Stimulated activated CD4-positive, alpha-beta T cell treated with anti-CD3 and anti-CD28 coated beads, Interleukin-12 subunit alpha, Interleukin-12 subunit beta, amount 100 ng/mL, for 4 hours (primary cell): Measurements from ENCODE around the gene DAB2IP.

ENCODE experiments used
- DNase-seq: peaks from one replicate; pipeline ENCODE4 v3.0.0-alpha.2; 2020

Gene DAB2IP

GRCh38 chr9:121667214-121667613 lies 15.8 kb downstream of the DAB2IP start:
- DNase-seq: no peak

DNA sequence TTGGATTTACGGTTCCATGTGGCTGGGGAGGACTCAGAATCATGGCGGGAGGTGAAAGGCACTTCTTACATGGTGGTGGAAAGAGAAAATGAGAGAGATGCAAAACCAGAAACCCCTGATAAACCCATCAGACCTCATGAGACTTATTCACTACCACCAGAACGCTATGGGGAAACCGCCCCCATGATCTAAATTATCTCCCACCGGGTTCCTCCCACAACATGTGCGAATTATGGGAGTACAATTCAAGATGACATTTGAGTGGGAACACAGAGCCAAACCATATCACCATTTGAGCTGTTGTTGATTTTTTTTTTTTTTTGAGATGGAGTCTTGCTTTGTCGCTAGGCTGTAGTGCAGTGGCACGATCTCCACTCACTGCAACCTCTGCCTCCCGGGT lies 16.5 kb downstream of the DAB2IP start:
- DNase-seq: no peak

- no peak for DNase-seq
Measured at GRCh38 chr9:121670431-121670830, 19.0 kb downstream of the DAB2IP start.

GRCh38 chr9:121671612-121672155 lies 20.2 kb downstream of the DAB2IP start:
- no peak for DNase-seq

DNA sequence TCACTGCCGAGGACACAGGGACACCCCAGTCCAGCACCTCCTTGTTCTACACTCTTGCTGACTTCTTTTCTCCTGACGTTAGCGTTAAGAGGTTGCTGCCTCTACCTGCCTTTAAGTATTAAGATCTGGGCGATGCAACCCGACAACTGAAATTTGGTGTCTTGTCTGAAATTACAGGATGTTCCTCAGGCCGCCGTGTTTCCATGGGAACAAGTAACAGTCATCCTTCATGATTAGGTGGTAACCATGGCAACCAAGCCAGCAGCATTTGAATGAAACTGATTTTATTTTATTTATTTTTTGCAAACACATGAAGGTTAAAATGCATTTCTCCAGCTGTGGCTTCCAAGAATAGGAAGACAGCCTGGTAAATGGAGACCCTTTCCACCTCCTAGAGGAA lies 20.8 kb downstream of the DAB2IP start:
- DNase-seq: no peak

DNA sequence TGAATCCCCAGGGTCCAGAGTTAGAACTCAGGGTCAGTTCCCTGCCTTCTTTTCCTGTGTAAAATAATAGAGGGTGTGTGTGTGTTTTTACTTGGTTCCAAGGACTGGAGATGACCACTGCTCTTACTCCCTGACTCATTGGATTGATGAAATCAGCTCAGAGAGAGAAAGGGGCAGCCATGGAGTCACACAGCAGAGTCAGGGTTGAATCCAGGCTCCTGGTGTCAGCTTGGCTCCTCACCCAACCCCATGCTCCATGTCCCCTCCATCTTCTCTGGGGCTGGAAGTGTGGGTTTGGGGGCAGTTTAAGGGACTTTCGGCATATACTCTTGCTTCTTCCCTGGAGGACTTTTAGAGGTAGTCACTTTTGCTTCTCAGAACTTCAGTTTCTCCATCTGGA lies 21.6 kb downstream of the DAB2IP start:
- no peak for DNase-seq

GRCh38 chr9:121673576-121673975 lies 22.1 kb downstream of the DAB2IP start:
- DNase-seq: no peak

DNA sequence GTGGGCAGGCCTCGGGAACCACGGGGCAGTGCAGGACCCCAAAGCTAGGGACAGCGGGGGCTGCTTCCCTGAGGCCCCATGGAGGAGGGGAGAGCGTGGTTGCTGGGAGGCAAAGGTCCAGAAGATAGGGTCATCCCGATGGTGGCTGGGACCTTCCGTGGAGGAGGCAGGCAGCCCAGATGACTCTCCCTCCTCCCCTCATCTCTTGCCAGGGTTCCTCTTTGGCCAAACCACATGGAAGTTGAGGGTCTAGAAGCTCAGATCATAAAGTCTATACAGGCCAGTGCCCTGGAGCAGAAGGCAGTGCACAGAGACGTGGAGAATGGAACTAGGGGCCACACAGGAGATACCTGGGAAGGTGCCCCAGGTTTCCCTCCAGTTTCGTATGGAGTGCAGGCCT lies 22.6 kb downstream of the DAB2IP start:
- DNase-seq: no peak

DNA sequence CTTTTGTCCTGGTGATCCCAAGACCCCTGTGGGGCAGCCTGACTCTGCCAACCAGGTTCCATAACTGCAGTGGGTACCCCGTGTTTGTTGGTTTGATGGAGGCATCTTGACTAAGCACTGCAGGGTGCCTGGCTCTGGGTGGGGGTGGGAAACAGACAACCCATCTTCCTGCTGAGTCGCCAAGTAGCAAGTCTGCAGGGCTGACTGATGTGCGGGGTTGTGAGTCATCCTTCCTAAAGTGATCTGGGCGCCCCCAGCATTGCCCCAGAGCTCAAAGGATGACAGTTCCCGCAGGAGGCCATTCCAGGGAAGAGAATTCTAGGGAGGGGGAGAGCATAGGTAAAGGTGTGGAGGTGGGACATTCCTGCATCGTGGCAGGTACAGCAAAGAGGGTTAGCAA lies 23.5 kb downstream of the DAB2IP start:
- DNase-seq: no peak

- no peak for DNase-seq
Measured at GRCh38 chr9:121675381-121675780, 23.9 kb downstream of the DAB2IP start.

DNA sequence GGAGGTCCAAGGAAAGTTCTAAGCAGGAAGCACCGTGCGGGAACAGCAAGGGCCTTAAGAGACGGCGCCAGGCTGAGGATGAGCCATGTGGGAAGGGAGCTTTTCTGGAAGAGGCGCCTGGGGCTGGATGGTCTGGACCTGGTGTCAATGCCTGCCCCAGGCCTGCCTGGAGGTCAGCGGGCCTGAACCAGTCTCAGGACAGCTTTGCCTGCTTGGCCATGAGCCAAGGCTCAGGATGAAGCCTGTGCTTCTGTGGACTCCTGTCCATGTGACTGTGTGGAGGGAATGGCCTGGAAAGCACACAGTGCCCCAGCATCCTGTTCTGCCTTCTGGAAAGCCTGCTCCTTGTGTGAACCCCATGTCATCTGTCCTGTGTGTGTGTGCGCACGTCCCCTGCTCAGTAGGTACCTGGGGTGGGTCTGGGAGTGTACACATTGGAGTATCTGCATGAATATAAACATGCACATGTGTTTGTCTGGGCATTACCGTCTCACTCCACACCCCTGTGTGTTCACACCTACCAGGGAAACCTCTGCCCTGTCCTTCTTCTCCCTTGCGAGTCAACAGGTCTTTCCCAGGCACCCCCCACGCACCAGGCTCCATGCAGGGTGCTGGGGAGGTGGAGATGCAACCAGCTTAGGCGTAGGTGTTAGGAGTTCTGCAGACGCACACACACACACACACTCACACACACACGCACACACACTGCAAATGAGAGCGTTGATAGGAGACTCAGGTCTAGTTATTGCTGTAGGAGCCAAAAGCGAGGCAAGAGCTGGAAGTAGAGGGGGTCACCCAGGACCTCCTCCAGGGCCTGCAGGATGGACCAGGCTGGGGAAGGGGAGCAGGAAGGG lies 24.8 kb downstream of the DAB2IP start:
- DNase-seq: no peak

DNA sequence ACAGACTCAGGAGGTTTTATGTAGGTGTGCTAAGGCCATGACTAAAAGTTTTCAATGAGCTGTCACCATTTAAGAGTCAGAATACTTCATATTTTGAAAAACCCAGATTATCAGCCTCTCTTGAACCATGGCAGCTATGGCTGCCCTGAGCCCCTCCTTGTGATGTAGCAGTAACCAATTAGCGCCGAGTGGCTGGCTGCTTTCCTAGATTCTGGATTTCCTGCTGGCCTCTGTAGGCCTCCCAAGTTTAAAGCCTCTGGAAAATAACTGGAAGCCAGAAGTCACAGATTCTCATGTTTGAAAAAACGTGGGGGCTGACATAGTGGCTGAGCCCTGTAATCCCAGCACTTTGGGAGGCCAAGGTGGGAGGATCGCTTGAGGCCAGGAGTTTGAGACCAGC lies 25.5 kb downstream of the DAB2IP start:
- DNase-seq: no peak

DNA sequence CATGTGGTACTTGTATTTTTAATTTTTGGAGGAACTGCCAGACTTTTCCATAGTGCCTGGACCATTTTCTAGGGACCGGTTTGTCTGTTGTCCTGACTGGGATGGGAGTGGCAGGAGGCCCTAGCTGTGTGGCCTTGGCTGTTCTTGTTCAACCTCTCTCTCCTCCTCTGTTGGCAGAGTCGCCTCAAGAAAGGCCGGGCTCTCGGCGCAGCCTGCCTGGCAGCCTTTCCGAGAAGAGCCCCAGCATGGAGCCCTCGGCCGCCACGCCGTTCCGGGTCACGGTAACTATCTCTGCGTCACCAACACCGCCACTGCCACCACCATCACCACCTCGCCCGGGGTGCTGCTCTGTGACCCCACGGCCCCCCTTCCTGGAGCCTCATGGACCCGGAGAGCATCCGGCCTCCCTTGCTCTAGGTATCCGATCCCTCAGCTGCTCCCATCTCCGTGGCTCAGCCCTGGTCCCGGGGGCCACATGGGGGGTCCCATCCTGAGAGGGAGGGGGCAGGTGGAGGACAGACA lies 27.1 kb downstream of the DAB2IP start:
- DNase-seq: no peak

GRCh38 chr9:121679901-121680635 lies 28.6 kb downstream of the DAB2IP start:
- no peak for DNase-seq

GRCh38 chr9:121681404-121681803 lies 30.0 kb downstream of the DAB2IP start:
- no peak for DNase-seq

GRCh38 chr9:121682201-121682600 lies 30.8 kb downstream of the DAB2IP start:
- no peak for DNase-seq

GRCh38 chr9:121682926-121683515 lies 31.6 kb downstream of the DAB2IP start:
- DNase-seq: no peak

GRCh38 chr9:121683652-121684051 lies 32.2 kb downstream of the DAB2IP start:
- DNase-seq: no peak

GRCh38 chr9:121684381-121685145 lies 33.1 kb downstream of the DAB2IP start:
- no peak for DNase-seq

DNA sequence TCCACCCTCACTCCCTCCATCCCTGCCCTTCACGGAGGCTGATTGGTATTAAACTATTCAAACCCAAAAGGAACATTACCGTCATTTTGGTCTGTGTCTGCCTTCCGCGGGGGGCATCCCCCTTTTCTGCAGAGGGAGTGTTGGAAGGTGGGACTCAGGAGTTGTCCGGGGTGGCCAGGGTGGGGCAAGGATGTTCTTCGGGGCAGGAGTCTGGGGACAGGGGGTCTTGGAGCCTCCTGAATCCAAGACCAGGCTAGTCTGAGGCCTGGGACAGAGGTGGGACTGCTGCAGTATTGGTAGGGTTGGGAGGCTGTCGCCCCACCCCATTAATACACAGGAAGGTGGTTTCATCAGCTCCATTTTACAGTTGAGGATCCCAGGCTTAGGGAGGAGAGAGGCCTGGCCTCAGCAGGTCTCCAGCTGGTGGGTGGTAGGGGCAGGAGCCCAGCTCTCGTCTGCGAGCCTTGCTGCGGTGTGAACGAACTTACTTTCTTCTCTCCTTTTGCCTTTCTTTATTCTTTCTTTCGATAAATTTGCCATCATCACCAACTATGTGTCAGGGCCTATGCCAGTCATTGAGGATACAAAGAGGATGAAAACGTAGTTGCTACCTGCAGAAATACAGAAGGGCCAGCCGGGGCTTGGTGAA lies 33.8 kb downstream of the DAB2IP start:
- DNase-seq: no peak

DNA sequence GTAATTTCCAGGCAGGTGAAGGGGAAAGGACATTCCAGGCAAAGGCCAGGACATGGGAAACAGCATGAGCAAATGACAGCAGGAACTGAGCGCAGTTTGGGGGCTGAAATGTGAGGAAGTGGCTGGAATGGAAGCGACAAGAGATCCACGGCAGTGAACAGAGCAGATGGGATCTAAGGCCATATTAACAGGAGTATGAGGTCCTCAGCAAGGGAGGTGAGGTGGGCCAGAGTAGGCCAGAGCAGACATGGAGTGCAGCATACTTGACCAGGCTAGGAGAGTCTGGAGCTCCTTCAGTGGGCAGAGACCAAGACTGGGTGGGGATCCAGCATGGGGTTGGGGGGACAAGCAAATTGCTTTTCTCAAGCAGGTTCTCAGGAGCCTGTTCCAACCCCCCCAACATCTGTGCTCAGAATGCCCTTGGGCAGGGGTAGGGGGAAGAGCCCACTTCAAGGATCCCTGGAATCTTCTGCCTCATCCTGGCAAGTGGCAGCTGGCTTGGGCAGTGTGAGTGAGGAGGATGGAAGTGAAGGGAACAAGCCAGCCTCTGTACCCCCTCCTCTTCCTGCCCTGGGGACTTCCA lies 34.5 kb downstream of the DAB2IP start:
- DNase-seq: no peak
